Kidney (tissue), 14 donors: Measurements from ENCODE around the gene GDE1. TPM values are rescaled to one million over a fixed set of nuclear protein-coding genes. Genes with fewer than 3 reads are reported as not detected.

Experiments
- DNase-seq, 5 donors: peaks; one replicate each; pipeline ENCODE4 v3.0.0-alpha.2; 2013 to 2020
- FAIRE-seq: peaks from 2 replicates; lab custom pipeline; 2012; peaks lifted over from hg19 to GRCh38; lab: Jason Lieb, UNC
- H3K27ac ChIP-seq, 2 donors: one replicate each; pipeline ENCODE4 v1.7.0; 2013; ENCODE audit warnings: low read depth in 2 of 2, low read length in 2 of 2, inconsistent platforms in 1 of 2
- H3K27me3 ChIP-seq: one replicate; pipeline ENCODE4 v1.7.1; 2013; ENCODE audit warnings: low read length, inconsistent platforms; ENCODE audit not compliant: control insufficient read depth, insufficient read depth
- H3K36me3 ChIP-seq, 3 donors: one replicate each; pipeline versions ENCODE4 v1.7.0 to v1.7.1; 2013; ENCODE audit warnings: low read length in 3 of 3, control low read depth in 1 of 3, inconsistent platforms in 1 of 3; ENCODE audit not compliant: insufficient read depth in 3 of 3, control insufficient read depth in 2 of 3
- H3K4me1 ChIP-seq, 3 donors: one replicate each; pipeline versions ENCODE4 v1.7.0 to v1.7.1; 2013; ENCODE audit warnings: low read length in 3 of 3, inconsistent platforms in 1 of 3, low read depth in 1 of 3; ENCODE audit not compliant: control insufficient read depth in 2 of 3, insufficient read depth in 2 of 3
- H3K4me3 ChIP-seq, 3 donors: one replicate each; pipeline versions ENCODE4 v1.7.0 to v1.8.1; 2013; ENCODE audit warnings: low read length in 3 of 3, control low read depth in 1 of 3, inconsistent platforms in 1 of 3
- H3K9ac ChIP-seq, 3 donors: one replicate each; pipeline versions ENCODE4 v1.7.0 to v1.7.1; 2013; ENCODE audit warnings: low read length in 3 of 3, control low read depth in 1 of 3, inconsistent platforms in 1 of 3
- H3K9me3 ChIP-seq, 3 donors: one replicate each; pipeline versions ENCODE4 v1.7.0 to v1.7.1; 2013; ENCODE audit warnings: low read length in 3 of 3, control low read depth in 1 of 3, inconsistent platforms in 1 of 3; ENCODE audit not compliant: control insufficient read depth in 2 of 3, insufficient read depth in 1 of 3
- intact Hi-C: fragments of 100-400 bp; cut with DNase I; formaldehyde crosslinking; loops from one replicate; pipeline ENCODE4 v1.11.1; 2022
- polyA plus RNA-seq: library from polyadenylated mRNA; stranded (reverse); fragments of 350-450 nt; fragmentation: Illumina TruSeq; extraction: RNeasy Lipid Tissue Mini Kit (QIAGEN cat#74804); gene quantifications from one replicate; pipeline ENCODE4 v1.2.3, GENCODE V29; 2014; ENCODE audit warnings: low read depth, low replicate concordance; ENCODE audit not compliant: insufficient read depth
- total RNA-seq: library from RNA; stranded (reverse); fragmentation: NEBNext Ultra II Directional; extraction: Animal tissue kit (Norgen Biotek cat#: 25700); gene quantifications from one replicate; pipeline ENCODE4 v1.2.1, GENCODE V29; 2021
- TF ChIP-seq, protein P1 (sequence below): IDR thresholded peaks from 3 replicates; pipeline ENCODE4 v1.5.1; 2012; ENCODE audit warnings: mild to moderate bottlenecking, moderate library complexity, borderline replicate concordance; ENCODE audit not compliant: insufficient read depth; ENCODE audit errors: extremely low read depth
- donor health status: control.
- donor health status: control.
- donor health status: control.
- donor health status: control.
- donor health status: control.
- donor health status: DM: yes; HTN: yes; CAD: no.
- donor health status: Normal renal cell carcinoma (clear cell type).

The GDE1 gene
- total and polyA plus RNA-seq, 2 donors from 2014 or later = 48.2 to 54.7 TPM

DNA sequence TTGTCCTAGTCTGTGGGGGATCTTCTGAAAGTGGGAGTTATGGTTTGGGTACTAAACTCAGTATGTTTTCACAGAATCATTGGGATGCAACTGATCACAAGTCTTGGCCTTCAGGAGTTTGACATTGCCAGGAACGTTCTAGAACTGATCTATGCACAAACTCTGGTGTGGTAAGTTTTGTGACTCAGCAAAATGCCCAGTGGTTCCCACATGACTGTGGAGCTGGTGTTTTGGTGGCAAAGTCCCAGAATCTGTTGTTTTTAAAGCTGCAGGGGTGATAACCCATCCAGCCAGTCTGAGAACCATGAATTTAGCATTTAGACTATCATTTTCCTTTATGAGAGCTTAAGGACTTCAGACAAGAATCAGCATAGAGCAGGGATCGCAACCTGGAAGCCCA, 40.6 kb downstream of the GDE1 start:
- no peak for FAIRE-seq
- DNase-seq = no peak

DNA sequence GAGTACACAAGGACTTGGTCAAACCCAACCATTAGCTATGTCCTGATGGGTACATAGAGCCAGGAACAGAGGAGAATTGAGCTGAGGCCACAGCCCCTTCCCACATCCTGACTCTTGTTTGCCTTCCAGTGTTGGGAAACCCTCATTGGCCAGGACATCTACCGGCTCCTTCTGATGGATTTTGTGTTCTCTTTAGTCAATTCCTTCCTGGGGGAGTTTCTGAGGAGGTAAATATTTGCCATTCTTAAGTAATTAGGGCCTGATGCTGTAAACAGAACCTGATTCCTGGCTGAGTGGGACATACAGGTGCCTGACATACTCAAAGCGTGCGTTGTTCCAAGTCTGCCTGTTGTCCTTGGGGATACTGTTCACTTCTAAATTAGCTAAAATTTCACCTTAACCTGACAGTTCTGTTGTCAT, 42.6 kb downstream of the GDE1 start:
- FAIRE-seq = no peak
- H3K4me1 ChIP-seq = no peaks in the 10 kb centered on the region
- no peak overlapping the region for H3K4me3 ChIP-seq
- TF ChIP-seq, protein P1, sequence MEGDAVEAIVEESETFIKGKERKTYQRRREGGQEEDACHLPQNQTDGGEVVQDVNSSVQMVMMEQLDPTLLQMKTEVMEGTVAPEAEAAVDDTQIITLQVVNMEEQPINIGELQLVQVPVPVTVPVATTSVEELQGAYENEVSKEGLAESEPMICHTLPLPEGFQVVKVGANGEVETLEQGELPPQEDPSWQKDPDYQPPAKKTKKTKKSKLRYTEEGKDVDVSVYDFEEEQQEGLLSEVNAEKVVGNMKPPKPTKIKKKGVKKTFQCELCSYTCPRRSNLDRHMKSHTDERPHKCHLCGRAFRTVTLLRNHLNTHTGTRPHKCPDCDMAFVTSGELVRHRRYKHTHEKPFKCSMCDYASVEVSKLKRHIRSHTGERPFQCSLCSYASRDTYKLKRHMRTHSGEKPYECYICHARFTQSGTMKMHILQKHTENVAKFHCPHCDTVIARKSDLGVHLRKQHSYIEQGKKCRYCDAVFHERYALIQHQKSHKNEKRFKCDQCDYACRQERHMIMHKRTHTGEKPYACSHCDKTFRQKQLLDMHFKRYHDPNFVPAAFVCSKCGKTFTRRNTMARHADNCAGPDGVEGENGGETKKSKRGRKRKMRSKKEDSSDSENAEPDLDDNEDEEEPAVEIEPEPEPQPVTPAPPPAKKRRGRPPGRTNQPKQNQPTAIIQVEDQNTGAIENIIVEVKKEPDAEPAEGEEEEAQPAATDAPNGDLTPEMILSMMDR = no peak
- intact Hi-C loops = no loop called here
- no peak for DNase-seq
- no peaks in the 10 kb centered on the region for H3K36me3 ChIP-seq
- no peak overlapping the region for H3K9ac ChIP-seq
- H3K9me3 ChIP-seq = peaks cover 0 to 2% (median 0%) of the 10 kb centered on the region in 3 donors
- H3K27ac ChIP-seq = no peak overlapping the region
- H3K27me3 ChIP-seq = no peaks in the 10 kb centered on the region

More for the DNA sequence above, 40.6 kb downstream of the GDE1 start:
- H3K4me1 ChIP-seq = no peaks in the 10 kb centered on the region
- no peaks in the 10 kb centered on the region for H3K27me3 ChIP-seq
- intact Hi-C loops = no loop called here
- TF ChIP-seq, protein P1 = no peak
- H3K4me3 ChIP-seq = no peak overlapping the region
- peaks cover 0 to 2% (median 0%) of the 10 kb centered on the region in 3 donors for H3K9me3 ChIP-seq
- no peaks in the 10 kb centered on the region for H3K36me3 ChIP-seq
- H3K9ac ChIP-seq = no peak overlapping the region
- no peak overlapping the region for H3K27ac ChIP-seq

DNA sequence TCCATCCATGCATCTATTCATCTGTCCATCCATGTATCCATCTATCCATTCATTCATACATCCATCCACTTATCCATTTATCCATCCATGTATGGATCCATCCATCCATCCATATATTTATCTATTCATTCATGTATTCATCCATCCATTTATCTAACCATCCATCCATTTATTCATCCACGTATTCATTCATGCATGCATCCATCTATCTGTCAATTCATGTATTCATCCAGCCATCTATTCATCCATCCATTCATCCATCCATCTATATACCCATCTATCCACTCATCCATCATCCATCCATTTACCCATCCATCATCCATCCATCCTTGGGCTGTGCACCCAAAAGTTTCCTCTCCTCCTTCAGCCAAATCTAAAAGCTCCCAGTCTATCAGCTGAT, 43.4 kb downstream of the GDE1 start:
- H3K4me3 ChIP-seq = no peak overlapping the region
- H3K4me1 ChIP-seq = no peaks in the 10 kb centered on the region
- no peaks in the 10 kb centered on the region for H3K27me3 ChIP-seq
- intact Hi-C loops = no loop called here
- TF ChIP-seq, protein P1 = no peak
- H3K36me3 ChIP-seq = no peaks in the 10 kb centered on the region
- no peak for DNase-seq
- FAIRE-seq = no peak
- no peak overlapping the region for H3K27ac ChIP-seq
- peaks cover 0 to 2% (median 0%) of the 10 kb centered on the region in 3 donors for H3K9me3 ChIP-seq
- H3K9ac ChIP-seq = no peak overlapping the region

DNA sequence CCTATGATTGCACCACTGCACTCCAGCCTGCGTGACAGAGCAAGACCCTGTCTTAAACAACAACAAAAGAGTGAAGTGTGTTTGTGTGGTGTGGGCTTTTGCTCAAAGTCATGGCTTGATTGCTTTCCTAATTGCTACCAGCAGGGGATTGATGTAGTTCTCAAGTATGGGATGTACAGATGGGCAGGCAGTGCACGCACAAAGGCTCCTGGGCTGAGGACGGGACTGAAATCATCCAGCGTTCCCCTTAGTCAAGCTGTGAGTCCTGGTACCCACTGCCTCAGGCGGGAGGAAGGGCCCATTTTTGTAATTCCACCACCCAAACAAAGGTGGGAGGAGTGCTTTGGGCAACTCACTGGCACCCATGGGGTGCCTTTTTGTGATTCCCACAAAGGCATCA, 47.3 kb downstream of the GDE1 start:
- TF ChIP-seq, protein P1 = no peak
- DNase-seq (no peak), FAIRE-seq (no peak)
- Histone ChIP-seq H3K4me1 (no peaks in the 10 kb centered on the region), H3K9ac (no peak overlapping the region), H3K36me3 (no peaks in the 10 kb centered on the region), H3K4me3 (no peak overlapping the region), H3K27me3 (no peaks in the 10 kb centered on the region), H3K9me3 (peaks cover 0 to 2% (median 0%) of the 10 kb centered on the region in 3 donors), H3K27ac (no peak overlapping the region)
- intact Hi-C loops = no loop called here
